Activated CD4-positive, alpha-beta memory T cell treated with anti-CD3 and anti-CD28 coated beads, Interleukin-2, amount 10 ng/mL, durations not matched to agents 7 days and 5 days (primary cell): ENCODE results near the gene TMEM61. TPM values are rescaled to one million over a fixed set of nuclear protein-coding genes. Genes with fewer than 3 reads are reported as not detected.
"Not testable (repeated sequence)": the region's sequence is repeated elsewhere in the genome, so short reads cannot be mapped to it uniquely, and the experiment has no call there.

Experiments
- CTCF ChIA-PET: fragments of 350-600 bp; sonication (Branson Sonifier 250); formaldehyde crosslinking; loops from one replicate; lab custom pipeline; 2021; ENCODE audit warnings: antibody characterized with exemption, inconsistent platforms; lab: Charles Lee
- POLR2A ChIA-PET: fragments of 350-600 bp; sonication (Branson Sonifier 250); formaldehyde crosslinking; loops from one replicate; lab custom pipeline; 2021; ENCODE audit warnings: antibody characterized with exemption; lab: Charles Lee
- DNase-seq: peaks from one replicate; pipeline ENCODE4 v3.0.0-alpha.2; 2020
- H3K27ac Mint-ChIP-seq: one replicate; pipeline ENCODE4 v1.8.0; 2021; ENCODE audit warnings: mild to moderate bottlenecking, mixed read lengths
- H3K27me3 Mint-ChIP-seq: one replicate; pipeline ENCODE4 v1.8.0; 2021; ENCODE audit warnings: mixed read lengths
- H3K36me3 Mint-ChIP-seq: one replicate; pipeline ENCODE4 v1.8.0; 2021; ENCODE audit warnings: low read depth, mixed read lengths
- H3K4me1 Mint-ChIP-seq: one replicate; pipeline ENCODE4 v1.8.0; 2021; ENCODE audit warnings: mixed read lengths
- H3K4me3 Mint-ChIP-seq: one replicate; pipeline ENCODE4 v1.8.0; 2021; ENCODE audit warnings: mild to moderate bottlenecking, mixed read lengths
- H3K9me3 Mint-ChIP-seq: one replicate; pipeline ENCODE4 v1.8.0; 2021; ENCODE audit warnings: mixed read lengths
- total RNA-seq, 2 experiments: library from RNA; stranded (reverse); gene quantifications; one replicate each; pipeline ENCODE4 v1.2.3, GENCODE V29; 2021

Gene TMEM61
- total RNA-seq, 2 experiments from 2014 or later = not detected

GRCh38 chr1:54949053-54949452 lies 31.4 kb upstream of the TMEM61 start:
- no peaks in the 10 kb centered on the region for H3K36me3 Mint-ChIP-seq
- H3K4me1 Mint-ChIP-seq = peaks cover 50% of the 10 kb centered on the region
- CTCF ChIA-PET = interaction anchor here (0.7 to 14.0 kb wide), 8 partner anchors 9 to 286 kb away, joined by 3 to 353 read pairs (median 11); partner anchors contain the start of gene BSND
- peaks cover 8% of the 10 kb centered on the region for H3K27me3 Mint-ChIP-seq
- peak overlapping the region; percentile 23 for H3K27ac Mint-ChIP-seq
- POLR2A ChIA-PET = interaction anchor here (3.2 kb wide), 1 partner anchor 47 kb away, joined by 34 read pairs; no protein-coding TSS in a partner anchor
- H3K4me3 Mint-ChIP-seq = no peak overlapping the region
- no peak for DNase-seq
- H3K9me3 Mint-ChIP-seq = no peaks in the 10 kb centered on the region

DNA sequence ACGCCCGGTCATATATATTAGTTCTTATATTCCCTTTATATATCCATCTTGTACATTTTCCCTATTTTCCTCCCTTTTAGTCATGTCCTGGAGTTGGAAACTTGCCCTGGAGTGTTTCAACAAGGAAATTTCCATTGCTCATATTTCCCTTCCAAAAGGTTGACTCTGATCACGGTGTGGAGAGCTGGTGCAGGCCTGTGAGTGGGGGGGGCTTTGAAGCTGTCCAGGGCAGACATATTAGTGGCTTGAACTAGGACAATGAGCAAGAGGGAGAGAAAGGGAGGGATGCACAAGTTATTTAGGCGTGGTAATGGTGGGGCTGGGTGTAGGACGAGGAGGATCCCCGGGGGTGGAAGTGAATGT lies 30.4 kb upstream of the TMEM61 start:
- no peaks in the 10 kb centered on the region for H3K36me3 Mint-ChIP-seq
- DNase-seq = no peak
- peaks cover 9% of the 10 kb centered on the region for H3K27me3 Mint-ChIP-seq
- no peak overlapping the region for H3K27ac Mint-ChIP-seq
- CTCF ChIA-PET = interaction anchor here (0.6 to 14.0 kb wide), 18 partner anchors 8 to 388 kb away, joined by 3 to 353 read pairs (median 5); partner anchors contain the start of genes BSND and DHCR24
- H3K4me1 Mint-ChIP-seq = peaks cover 47% of the 10 kb centered on the region
- POLR2A ChIA-PET = interaction anchor here (1.1 to 3.2 kb wide), 2 partner anchors 46 to 86 kb away, joined by 3 to 34 read pairs; no protein-coding TSS in a partner anchor
- no peaks in the 10 kb centered on the region for H3K9me3 Mint-ChIP-seq
- H3K4me3 Mint-ChIP-seq = no peak overlapping the region

- Mint-ChIP-seq H3K4me1 (peaks cover 41% of the 10 kb centered on the region), H3K36me3 (no peaks in the 10 kb centered on the region), H3K4me3 (no peak overlapping the region), H3K9me3 (no peaks in the 10 kb centered on the region), H3K27ac (peak overlapping the region; percentile 32), H3K27me3 (peaks cover 7% of the 10 kb centered on the region)
- POLR2A ChIA-PET = interaction anchor here (1.1 to 3.2 kb wide), 2 partner anchors 45 to 86 kb away, joined by 3 to 34 read pairs; no protein-coding TSS in a partner anchor
- CTCF ChIA-PET = interaction anchor here (0.6 to 14.0 kb wide), 21 partner anchors 9 to 388 kb away, joined by 3 to 353 read pairs (median 5); partner anchors contain the start of genes BSND and DHCR24
- peak; percentile 70 for DNase-seq
These were observed 29.9 kb upstream of the TMEM61 start for GRCh38 chr1:54950369-54951163.

DNA sequence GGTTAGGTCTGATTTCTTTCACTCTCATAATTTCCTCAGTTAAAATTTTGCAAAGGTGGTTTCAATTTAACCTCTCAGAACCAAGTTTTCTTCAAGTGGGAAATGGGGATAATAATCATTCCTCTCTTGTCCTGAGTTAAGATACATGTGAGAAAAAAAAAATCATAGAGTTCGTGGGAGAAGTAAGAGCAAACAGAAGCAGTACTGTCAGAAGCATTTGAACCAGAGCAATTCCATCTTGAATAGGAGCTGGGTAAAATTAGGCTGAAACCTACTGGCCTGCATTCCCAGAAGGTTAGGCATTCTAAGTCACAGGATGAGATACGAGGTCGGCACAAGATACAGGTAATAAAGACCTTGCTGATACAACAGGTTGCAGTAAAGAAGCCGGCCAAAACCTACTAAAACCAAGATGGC lies 28.6 kb upstream of the TMEM61 start:
- Mint-ChIP-seq H3K4me3 (no peak overlapping the region), H3K4me1 (peaks cover 31% of the 10 kb centered on the region), H3K27me3 (peaks cover 6% of the 10 kb centered on the region), H3K27ac (no peak overlapping the region), H3K36me3 (no peaks in the 10 kb centered on the region), H3K9me3 (no peaks in the 10 kb centered on the region)
- ChIA-PET CTCF (interaction anchor here (1.1 to 14.0 kb wide), 3 partner anchors 23 to 70 kb away, joined by 4 to 353 read pairs (median 185); partner anchors contain the start of gene BSND), POLR2A (interaction anchor here (3.2 kb wide), 1 partner anchor 44 kb away, joined by 34 read pairs; no protein-coding TSS in a partner anchor)
- no peak for DNase-seq

DNA sequence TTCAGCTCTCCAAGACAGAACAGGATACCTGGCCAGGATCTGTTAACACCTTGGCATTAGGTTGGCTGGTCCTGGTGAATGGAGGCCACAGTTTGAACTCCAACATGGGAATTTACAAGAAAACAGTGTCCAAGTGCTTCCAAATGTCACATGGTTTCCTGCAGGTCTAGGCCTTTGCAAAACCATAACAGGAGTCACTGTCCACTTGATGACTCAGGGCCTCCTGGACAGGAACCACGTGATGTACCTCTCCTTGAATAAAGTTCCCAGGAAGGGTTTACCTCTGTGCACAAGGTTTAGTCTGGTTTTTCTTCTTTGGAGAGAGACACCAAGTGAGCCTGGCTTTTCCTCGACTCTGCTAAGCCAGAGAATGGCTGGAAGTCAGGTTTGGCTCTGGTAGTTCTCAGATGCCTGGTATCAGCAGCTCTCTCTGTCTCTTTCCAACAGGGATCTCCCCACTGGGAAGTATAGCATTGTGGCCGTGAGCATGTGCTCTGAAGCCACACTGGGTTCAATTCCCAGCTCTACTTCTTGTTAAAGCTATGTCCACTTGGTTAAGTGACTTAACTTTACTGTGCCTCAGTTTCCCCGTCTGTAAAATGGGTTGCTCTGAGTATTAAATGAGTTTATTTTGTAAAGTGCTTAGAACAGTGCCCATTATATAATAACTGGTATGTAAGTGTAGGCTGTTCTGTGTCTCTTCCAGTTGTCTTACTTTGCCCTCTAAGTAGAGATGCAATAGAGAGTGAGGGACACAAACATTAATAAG lies 27.3 kb upstream of the TMEM61 start:
- Mint-ChIP-seq H3K36me3 (no peaks in the 10 kb centered on the region), H3K27ac (no peak overlapping the region), H3K9me3 (peaks cover 5% of the 10 kb centered on the region), H3K27me3 (peaks cover 8% of the 10 kb centered on the region), H3K4me3 (no peak overlapping the region), H3K4me1 (peaks cover 27% of the 10 kb centered on the region)
- DNase-seq = no peak
- POLR2A ChIA-PET = no interaction called here
- CTCF ChIA-PET = interaction anchor here (1.1 to 14.0 kb wide), 2 partner anchors 8 to 46 kb away, joined by 4 to 353 read pairs; partner anchors contain the start of gene BSND

DNA sequence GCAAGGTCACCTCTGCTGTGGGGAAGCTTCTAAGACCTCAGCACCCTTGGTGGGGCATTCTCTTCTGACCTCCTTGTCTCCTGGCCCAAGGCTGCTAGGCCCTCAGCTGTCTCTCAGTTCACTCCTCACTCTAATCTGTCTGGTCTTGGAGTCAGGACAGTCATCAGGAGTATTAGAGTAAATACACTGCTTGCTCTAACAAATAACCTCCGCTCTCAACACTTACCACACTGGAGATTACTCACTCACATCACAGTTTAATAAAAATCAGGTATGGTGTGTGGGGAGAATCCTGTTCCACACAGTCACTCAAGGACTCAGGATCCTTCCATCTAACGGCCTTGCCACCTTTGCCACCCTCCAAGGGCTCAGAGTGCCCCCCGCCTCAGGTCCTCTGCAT lies 26.6 kb upstream of the TMEM61 start:
- CTCF ChIA-PET = interaction anchor here (0.6 to 14.0 kb wide), 4 partner anchors 9 to 1199 kb away, joined by 3 to 353 read pairs (median 4); partner anchors contain the start of gene BSND
- peaks cover 21% of the 10 kb centered on the region for H3K4me1 Mint-ChIP-seq
- no peak overlapping the region for H3K4me3 Mint-ChIP-seq
- H3K27ac Mint-ChIP-seq = no peak overlapping the region
- no peak for DNase-seq
- peaks cover under 1% of the 10 kb centered on the region for H3K36me3 Mint-ChIP-seq
- POLR2A ChIA-PET = no interaction called here
- peaks cover 8% of the 10 kb centered on the region for H3K9me3 Mint-ChIP-seq
- peaks cover 12% of the 10 kb centered on the region for H3K27me3 Mint-ChIP-seq

DNA sequence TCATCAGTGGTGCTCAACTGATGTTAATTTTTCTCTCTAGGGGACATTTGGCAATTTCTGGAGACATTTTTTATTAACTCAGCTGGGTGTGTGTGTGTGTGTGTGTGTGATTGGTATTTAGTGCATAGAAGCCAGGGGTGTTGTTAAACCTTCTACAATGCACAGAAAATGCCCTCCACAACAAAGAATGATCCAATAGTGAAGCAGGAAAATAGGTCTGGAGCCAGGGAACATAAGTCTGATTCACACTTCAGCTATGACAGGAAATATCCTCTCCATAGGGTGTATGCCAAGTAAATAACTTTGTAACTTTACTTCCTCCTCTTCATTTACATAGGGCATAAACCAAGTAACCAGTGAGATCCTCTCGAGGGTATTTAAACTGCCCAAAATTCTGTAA lies 25.1 kb upstream of the TMEM61 start:
- POLR2A ChIA-PET = interaction anchor here (1.5 kb wide), 1 partner anchor 40 kb away, joined by 3 read pairs; no protein-coding TSS in a partner anchor
- Mint-ChIP-seq H3K36me3 (peaks cover 4% of the 10 kb centered on the region), H3K27me3 (peaks cover 13% of the 10 kb centered on the region), H3K9me3 (peaks cover 8% of the 10 kb centered on the region), H3K4me3 (no peak overlapping the region), H3K27ac (no peak overlapping the region), H3K4me1 (peaks cover 9% of the 10 kb centered on the region)
- DNase-seq = no peak
- CTCF ChIA-PET = interaction anchor here (14.0 kb wide), 1 partner anchor 44 kb away, joined by 353 read pairs; the partner anchor contains the start of gene BSND

GRCh38 chr1:54956726-54957125 lies 23.7 kb upstream of the TMEM61 start:
- Mint-ChIP-seq H3K4me3 (no peak overlapping the region), H3K27ac (no peak overlapping the region), H3K9me3 (peaks cover 8% of the 10 kb centered on the region), H3K4me1 (no peaks in the 10 kb centered on the region), H3K36me3 (peaks cover 4% of the 10 kb centered on the region), H3K27me3 (peaks cover 13% of the 10 kb centered on the region)
- ChIA-PET POLR2A (interaction anchor here (1.5 kb wide), 1 partner anchor 39 kb away, joined by 3 read pairs; no protein-coding TSS in a partner anchor), CTCF (interaction anchor here (1.0 to 1.9 kb wide), 4 partner anchors 9 to 39 kb away, joined by 3 to 19 read pairs (median 4); no protein-coding TSS in a partner anchor)
- DNase-seq = no peak

- Mint-ChIP-seq H3K27me3 (peaks cover 11% of the 10 kb centered on the region), H3K27ac (no peak overlapping the region), H3K4me3 (no peak overlapping the region), H3K36me3 (peaks cover 4% of the 10 kb centered on the region), H3K4me1 (peaks cover 4% of the 10 kb centered on the region), H3K9me3 (peaks cover 8% of the 10 kb centered on the region)
- no peak for DNase-seq
- ChIA-PET CTCF (interaction anchor here (3.3 to 3.5 kb wide), 2 partner anchors 9 to 14 kb away, joined by 11 to 13 read pairs; no protein-coding TSS in a partner anchor), POLR2A (no interaction called here)
These were observed 21.2 kb upstream of the TMEM61 start for GRCh38 chr1:54959241-54959640.

- Mint-ChIP-seq H3K27me3 (peaks cover 11% of the 10 kb centered on the region), H3K27ac (no peak overlapping the region), H3K4me1 (peaks cover 15% of the 10 kb centered on the region), H3K36me3 (peaks cover 4% of the 10 kb centered on the region), H3K9me3 (peaks cover 4% of the 10 kb centered on the region), H3K4me3 (no peak overlapping the region)
- POLR2A ChIA-PET = interaction anchor here (1.1 kb wide), 1 partner anchor 33 kb away, joined by 3 read pairs; no protein-coding TSS in a partner anchor
- DNase-seq = no peak
- CTCF ChIA-PET = no interaction called here
These were observed 17.6 kb upstream of the TMEM61 start for GRCh38 chr1:54962612-54963395.

DNA sequence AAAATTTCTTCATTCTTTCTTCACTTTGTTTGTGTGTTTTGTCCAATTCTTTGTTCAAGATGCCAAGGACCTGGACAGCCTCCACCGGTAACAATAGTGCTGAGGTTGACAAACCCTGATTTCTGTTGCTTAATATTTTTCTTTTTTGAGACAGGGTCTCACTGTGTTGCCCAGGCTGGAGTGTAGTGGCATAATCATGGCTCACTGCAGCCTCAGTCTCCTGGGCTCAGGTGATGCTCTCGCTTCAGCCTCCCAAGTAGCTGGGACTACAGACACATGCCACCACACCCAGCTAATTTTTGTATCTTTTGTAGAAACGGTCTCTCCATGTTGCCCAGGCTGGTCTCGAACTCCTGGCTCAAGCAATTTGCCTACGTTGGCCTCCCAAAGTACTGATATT lies 16.6 kb upstream of the TMEM61 start:
- H3K36me3 Mint-ChIP-seq, H3K4me3 Mint-ChIP-seq, CTCF ChIA-PET, H3K27ac Mint-ChIP-seq, H3K9me3 Mint-ChIP-seq, DNase-seq, H3K27me3 Mint-ChIP-seq, POLR2A ChIA-PET: not testable (repeated sequence)
- H3K4me1 Mint-ChIP-seq = peaks cover 15% of the 10 kb centered on the region
